K562 (cell line): ENCODE measurements around the gene LMNA. TPM values are rescaled to one million over a fixed set of nuclear protein-coding genes. Genes with fewer than 3 reads are reported as not detected.

Experiments
- MYC ChIP-seq, 2 experiments: fragments of 250-450 bp in 1 of 2; sonication (Bioruptor Pico) in 1 of 2; IDR thresholded peaks; 2 replicates each; pipeline versions ENCODE4 v1.5.1 to v1.6.1; 2012 to 2021; ENCODE audit warnings: low read depth in 2 of 2, borderline replicate concordance in 1 of 2, improper control_type of control experiment in 1 of 2, low read length in 1 of 2, mild to moderate bottlenecking in 1 of 2, moderate library complexity in 1 of 2
- NFXL1 ChIP-seq: fragments of 450-650 bp; formaldehyde crosslinking; IDR thresholded peaks from 2 replicates; pipeline ENCODE4 v1.4.0; 2021; ENCODE audit warnings: mild to moderate bottlenecking
- POLR2A ChIP-seq: fragments of 450-650 bp; conservative IDR thresholded peaks from 2 replicates; pipeline ENCODE4 v1.6.1; 2016
- POLR2H ChIP-seq: IDR thresholded peaks from 2 replicates; pipeline ENCODE4 v1.6.1; 2016; ENCODE audit warnings: missing genetic modification characterization, low read depth, mild to moderate bottlenecking, control low read depth, missing compliant biosample characterization, moderate library complexity
- SAFB ChIP-seq: fragments of 200-400 bp; formaldehyde crosslinking; IDR thresholded peaks from 2 replicates; pipeline ENCODE4 v1.6.1; 2017; ENCODE audit warnings: low read depth, low read length, borderline replicate concordance
- TAF15 ChIP-seq: fragments of 200-400 bp; formaldehyde crosslinking; IDR thresholded peaks from 2 replicates; pipeline ENCODE4 v1.6.1; 2017; ENCODE audit warnings: mild to moderate bottlenecking, low read depth, low read length, moderate library complexity
- TSHZ1 ChIP-seq: fragments of 250-450 bp; sonication (Bioruptor Pico); IDR thresholded peaks from 2 replicates; pipeline ENCODE4 v1.4.0; 2020; ENCODE audit warnings: mild to moderate bottlenecking, moderate library complexity
- ZNF445 ChIP-seq: fragments of 250-450 bp; sonication (Bioruptor Pico); IDR thresholded peaks from 2 replicates; pipeline ENCODE4 v1.4.0; 2020; ENCODE audit warnings: low read depth, mild to moderate bottlenecking, moderate library complexity
- ZNF740 ChIP-seq, 3 experiments: fragments of 200-800 bp in 1 of 3; sonication (Bioruptor generic) in 1 of 3; sonication (generic) in 1 of 3; formaldehyde crosslinking in 1 of 3; IDR thresholded peaks; 2 replicates each; pipeline versions ENCODE4 v1.6.1 to v1.8.0; 2016 to 2022; ENCODE audit warnings: mild to moderate bottlenecking in 2 of 3, missing compliant biosample characterization in 2 of 3, missing genetic modification characterization in 2 of 3, missing genetic modification reagents in 1 of 3
- polyA plus RNA-seq, 8 experiments: library from polyadenylated mRNA; depleted of rRNA in 4 of 8; stranded (reverse) in 5 of 8; unstranded in 3 of 8; fragments of >200 nt; fragmentation: Nextera tagmentation in 2 of 8; fragmentation: Illumina TruSeq in 1 of 8; extraction: Ambion mirVana in 2 of 8; extraction: Trizol in 1 of 8; gene quantifications; 2 replicates each; pipeline versions ENCODE4 v1.2.1 to v1.2.3, GENCODE V29; 2011 to 2014; ENCODE audit warnings: inconsistent platforms in 1 of 8, missing spikeins in 1 of 8
- total RNA-seq, 7 experiments: library from RNA; depleted of rRNA in 6 of 7; stranded (reverse); fragments of >200 nt in 6 of 7; fragmentation: Illumina TruSeq in 2 of 7; extraction: Trizol in 2 of 7; gene quantifications; 2 replicates each; pipeline versions ENCODE4 v1.2.1 to v1.2.3, GENCODE V29; 2011 to 2021; ENCODE audit warnings: low replicate concordance in 1 of 7

LMNA gene
- total and polyA plus RNA-seq, 9 of the 15 experiments (the other 6 are each of a cell fraction or from before 2014, with no cell fraction given): 1.00 to 347 (median 88.2) TPM

DNA sequence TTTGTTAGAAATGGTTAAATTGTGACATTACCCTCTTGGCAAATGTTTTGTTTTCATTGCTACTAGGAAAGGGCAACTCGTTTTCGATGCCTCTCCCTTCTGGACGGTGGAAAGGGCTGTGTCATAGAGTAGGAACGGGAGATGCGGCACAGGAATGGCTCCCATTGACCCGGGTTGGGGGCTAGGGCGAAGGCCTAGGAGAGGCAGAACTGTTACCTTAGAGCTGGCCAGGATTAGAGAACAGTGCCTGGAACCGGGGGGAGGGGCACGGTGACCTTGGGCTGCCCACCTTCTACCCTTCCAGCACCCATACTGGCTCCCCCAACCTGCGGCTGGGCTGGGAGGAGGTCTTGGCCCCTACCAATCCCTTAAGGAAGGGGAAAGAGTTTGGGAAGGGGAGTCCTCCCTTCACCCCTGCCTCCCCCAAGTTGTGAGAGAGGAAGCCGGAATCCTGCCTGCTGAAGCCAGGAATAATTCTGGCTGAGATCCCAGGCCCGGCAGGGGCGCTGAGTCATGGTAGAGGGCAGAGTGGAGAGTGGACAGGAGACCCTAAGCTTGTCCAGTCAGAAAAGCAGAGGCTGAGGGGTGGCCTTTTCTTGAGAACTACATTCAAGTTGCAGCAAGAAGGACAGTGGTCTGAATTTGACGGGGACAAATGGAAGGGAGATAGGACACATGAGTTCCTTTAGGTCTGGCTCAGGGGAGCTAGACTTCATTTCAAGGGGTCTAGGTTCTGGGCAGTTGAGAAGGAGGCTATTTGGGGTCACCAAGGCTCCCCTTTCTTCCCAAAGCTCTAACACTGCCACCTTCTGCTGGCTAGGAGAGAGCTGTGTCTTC lies 8.2 kb downstream of the LMNA start (continued):
- TF ChIP-seq SAFB (no peak), NFXL1 (no peak), TAF15 (no peak), TSHZ1 (no peak), MYC (IDR thresholded peaks at IDR 0.05; ENCODE audit: low read depth, low read length) (0 out of 2 replicates have a peak, but pooled peaks have one; percentile 7), MYC (CRISPR knock-in tag; IDR thresholded peaks at IDR 0.05; ENCODE audit: borderline replicate concordance, low read depth) (no peak), POLR2A (0 out of 2 replicates have a peak, but pooled peaks have one; percentile 36), ZNF740 (CRISPR knock-in tag; IDR thresholded peaks at IDR 0.05) (peak; percentile 51; the same call in 1 of the 2 replicates), ZNF740 (tag; IDR thresholded peaks at IDR 0.05) (0 out of 4 replicates have a peak, but pooled peaks of 1 of the 2 experiments have one; percentile 38), ZNF445 (no peak), POLR2H (tag) (0 out of 2 replicates have a peak, but pooled peaks have one; percentile 31)
